ENCODE measurements around the gene OXER1.

Gene OXER1

DNA sequence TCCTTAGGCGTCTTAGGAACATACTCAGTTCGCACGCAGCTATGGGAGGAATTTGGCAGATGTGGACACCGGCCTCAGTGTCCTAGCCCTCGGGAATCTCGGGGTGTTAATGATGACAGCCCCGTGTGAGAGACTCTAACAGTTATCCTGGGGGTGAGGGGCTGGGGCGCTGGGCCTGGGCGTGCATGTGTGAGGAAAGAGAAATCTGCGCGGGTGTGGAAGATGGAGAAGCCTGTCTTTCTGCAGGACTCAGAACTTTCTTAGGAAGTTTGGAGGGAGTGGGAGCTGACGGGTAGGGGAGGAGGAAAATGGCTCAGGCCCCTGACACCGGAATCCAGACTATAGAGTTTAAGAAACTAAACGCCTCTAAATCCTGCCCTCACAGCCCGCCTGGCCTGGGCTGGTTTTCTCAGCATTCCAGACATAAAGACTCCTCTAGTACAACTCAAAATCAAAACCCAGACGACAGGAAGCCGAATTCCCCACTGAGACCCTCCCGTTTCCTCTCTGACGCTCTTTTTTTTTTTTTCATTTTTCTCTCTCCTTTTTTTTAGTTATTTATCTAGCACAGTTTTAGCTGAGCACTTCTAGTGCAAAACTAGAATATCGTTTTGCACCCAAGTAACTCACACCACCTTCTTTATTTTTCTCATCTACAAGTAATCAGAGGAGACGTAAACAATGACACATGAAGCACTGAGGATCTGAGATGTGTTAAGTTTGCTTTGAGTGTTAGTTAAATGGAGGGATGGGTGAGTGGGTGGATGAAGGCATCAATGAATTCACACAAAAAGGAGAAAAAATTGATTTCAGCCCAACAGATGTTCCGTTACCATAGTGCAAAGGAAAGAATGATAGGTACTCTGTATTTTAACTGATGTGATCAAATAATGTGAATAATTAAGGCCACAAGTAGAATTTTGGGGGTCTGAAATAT is 29.7 kb upstream of the OXER1 start:
- no peak for DNase-seq (ENCODE audit: low spot score)

DNA sequence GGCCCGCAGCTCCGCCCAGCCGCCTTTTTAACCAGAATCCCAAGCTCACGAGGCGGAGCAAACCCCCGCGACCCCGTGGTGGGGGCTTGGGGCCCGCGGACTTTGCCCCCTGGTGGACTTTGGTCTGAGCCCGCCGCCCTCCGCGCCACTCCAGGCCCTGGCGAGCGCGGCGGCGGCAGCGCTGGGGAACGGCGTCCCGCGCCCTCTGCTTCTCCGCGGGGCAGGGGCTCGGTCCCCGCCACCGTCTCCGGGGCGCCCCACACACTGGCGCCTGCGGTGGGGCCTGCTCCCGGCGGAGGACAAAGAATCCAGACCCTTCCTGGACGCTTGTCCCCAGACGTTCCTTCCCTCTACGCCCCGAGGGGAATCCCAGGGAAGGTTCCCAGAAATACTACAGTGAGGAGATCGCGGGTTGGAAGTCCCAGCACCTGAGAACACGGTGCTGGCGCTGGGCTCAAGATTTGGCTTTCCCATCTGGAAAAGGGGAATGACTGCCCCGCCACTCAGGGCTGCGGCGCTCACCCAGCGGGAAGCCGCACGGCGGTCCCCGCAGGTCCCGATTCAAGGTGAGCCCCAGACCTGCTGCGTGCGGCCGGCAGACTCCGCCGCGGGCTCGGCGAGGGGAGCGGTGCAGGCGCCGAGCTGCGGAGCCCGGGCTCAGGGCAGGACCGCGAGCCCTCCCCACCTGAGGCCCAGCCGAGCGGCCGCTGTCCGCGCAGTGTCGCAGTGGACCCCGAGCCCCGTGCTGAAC is 28.8 kb upstream of the OXER1 start, which contains the start of gene HAAO:
Gene HAAO, minus strand, starts transcription at position 1 of the 751 bp plus-strand sequence. CDS start 47 bp downstream, outside the sequence.
- DNase-seq (ENCODE audit: low spot score), result no peak

DNA sequence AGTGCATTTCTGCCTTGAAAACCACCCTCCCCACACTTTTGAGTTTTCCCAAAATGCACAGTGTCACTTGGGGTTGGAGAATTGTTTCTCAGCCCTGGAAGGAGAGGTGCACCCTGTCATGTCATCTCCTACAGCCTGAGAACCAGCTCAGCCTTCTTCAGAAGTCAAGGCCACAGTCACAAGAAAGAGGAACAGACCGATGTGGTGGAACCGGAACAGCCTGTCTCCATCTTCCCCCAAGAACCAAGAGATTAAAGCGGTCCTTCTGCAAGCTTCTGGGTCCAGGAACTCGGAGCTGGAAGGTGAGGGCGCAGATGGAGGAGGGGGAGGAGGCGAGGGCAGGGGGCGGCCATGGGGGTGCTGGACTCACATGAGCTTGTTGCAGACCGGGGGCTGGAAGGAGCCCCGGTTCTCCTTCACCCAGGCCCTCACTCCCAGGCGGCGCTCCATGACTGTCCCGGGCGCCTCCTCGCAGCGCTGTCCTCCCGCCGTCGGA is 28.2 kb upstream of the OXER1 start:
- DNase-seq (ENCODE audit: low spot score), result no peak

DNA sequence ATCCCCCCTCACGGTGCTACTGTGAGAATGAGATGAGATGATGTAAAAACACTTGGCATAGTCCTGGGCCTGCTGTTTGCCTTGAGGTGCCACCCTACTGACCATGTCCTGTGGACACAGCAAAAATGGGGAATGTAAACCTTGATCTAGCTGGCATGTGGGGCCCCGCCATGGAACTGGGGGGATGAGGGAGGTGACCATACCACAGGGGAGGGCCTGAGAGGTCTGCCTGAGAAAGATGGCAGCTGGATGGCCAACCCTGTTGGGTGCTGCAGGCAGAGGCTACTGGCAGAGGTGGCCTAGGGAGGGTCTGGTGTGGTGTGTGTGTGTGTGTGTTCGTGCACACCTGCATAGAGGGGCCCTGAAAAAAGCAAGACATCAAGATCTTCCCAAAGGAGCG is 27.7 kb upstream of the OXER1 start:
- no peak for DNase-seq (ENCODE audit: low spot score)

DNA sequence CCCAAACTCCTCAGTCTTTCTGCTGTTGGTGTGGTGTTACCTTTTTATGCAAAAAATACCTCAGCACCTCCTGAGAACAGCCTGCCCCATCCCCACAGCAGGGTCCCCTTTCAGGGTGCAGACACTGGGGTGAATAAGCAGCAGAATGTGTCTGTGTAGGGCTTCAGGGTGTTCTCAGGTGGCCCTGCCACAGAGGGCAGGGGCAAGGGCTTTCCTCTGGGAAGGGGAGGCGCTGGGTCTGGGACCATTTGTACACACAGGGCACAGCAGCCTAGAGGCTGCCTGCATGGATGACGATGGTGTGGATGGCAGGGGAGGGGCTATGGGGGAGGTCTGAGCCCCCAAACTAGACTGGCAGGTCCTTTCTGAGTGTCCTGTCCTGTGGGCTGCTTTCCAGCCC is 25.8 kb upstream of the OXER1 start:
- DNase-seq (ENCODE audit: low spot score), result no peak

DNA sequence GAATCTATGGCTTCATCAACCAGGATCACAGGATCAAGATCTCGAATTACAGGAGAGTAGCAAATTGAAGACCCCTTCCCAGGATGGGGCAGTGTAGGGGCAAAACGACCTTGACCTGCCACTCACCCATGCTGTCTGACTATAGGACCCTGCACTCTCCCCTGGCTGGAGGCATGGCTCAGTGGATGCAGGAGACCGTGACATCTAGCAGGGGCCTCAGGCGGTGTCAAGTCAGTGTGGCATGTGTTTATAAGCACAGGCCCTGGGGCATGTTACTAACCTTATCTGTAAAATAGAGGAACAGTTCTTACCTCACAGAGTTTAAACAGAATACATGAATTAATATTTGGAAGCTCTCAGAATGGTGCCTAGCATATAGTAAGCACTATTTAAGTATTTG is 24.9 kb upstream of the OXER1 start:
- no peak for DNase-seq (ENCODE audit: low spot score)

DNA sequence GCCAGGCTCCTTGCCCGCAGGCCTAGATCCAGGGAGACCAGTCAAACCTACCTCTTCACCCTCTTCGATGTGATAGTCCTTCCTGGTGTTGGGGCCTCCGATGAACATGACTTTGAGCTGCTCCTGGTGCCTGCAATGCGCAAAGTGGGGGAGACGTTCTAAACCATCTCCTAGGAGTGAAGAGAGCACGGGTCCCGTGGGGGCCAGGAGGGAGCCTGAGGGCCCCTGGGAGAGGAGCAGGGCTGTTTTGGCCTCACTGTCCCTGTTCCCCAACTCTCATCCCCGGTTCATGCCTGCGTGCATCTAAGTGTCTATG is 24.5 kb upstream of the OXER1 start:
- DNase-seq (ENCODE audit: low spot score), result no peak

DNA sequence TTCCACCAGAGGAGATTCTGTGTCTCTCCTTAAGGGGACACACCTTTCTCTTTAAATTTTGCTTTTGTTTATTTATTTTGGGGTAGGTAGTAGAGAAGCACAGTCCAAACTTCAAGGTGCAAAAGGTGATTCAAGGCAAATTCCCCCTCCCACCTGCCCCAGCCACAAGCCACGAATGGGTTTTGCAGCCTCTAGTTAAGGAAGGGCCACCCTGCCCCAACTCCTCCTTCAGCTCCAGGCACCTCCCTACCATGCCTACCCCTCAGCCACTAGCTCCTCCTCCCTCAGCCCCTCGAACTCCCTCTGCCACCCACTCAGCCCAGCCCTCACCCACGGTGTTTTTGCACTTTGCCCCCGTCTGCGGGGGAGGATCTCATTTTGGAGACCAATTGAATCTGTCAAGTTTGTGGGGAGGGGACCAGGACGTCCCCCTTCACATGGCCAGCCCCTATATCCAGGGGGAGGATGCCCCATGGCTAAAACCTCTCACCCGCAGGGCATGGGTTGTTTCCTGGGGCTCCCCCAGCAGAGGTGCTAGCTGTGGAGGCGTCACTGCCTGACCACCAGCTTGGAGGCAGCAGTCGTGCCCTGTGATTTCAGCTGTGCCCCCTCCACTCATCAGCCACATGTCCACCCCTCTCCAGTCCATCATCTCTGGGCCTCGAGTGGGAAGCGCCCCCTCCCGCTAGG is 24.0 kb upstream of the OXER1 start:
- DNase-seq (ENCODE audit: low spot score), result no peak

DNA sequence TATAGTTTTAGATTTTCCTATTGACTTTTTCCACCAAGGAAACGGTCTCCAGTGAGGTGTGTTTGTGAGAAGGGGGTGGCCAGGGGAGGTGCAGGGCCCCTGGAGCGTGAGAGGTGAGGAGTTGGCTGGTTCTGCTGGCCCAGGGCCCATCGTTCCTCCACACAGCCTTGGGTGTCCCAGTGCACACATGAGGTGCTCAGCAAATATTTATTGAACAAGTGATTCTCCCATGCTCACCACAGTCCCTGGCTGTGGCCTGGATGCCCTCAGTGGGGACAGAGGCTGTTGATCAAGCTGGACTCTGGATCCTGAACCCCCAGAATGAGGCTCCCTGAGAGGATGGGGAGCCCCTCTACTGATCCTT is 23.5 kb upstream of the OXER1 start:
- DNase-seq (ENCODE audit: low spot score), result no peak

DNA sequence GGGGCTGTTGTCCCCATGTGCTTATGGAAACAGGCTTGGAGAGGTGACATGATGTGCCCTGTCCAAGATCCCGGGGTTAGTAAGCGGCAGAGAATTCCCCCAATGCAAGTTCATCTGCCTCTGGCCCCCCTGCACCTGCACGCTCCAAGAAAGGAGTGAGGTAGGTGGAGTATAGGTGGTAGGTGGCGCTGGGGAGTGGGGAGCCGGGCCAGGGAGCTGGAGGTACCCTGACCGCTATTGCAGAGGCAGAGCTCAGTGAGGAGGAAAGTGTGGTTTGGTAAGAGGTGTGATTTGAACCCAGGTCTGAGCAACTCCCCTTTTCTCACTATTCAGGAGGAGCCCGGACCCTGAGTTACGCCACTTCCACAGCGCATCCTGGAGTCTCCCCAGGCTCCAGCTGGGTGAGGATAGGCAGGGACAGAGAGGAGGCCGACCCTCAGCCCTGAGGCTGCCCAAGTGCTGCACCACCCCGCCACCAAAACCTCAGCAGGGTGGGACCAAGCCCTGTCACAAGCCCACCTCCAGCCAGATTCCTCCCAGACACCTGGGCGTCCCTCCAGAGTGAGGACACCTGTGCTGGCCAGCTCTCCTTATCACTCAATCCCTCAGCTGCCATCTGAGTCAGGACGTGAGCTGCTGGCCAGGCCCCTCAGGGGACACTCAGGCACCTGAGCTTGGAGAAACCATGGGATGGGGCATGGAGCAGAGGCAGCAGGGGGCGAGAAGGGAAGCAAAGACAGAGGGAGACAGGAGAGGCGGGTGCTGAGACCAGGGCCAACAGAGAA is 22.8 kb upstream of the OXER1 start:
- DNase-seq (ENCODE audit: low spot score), result no peak

DNA sequence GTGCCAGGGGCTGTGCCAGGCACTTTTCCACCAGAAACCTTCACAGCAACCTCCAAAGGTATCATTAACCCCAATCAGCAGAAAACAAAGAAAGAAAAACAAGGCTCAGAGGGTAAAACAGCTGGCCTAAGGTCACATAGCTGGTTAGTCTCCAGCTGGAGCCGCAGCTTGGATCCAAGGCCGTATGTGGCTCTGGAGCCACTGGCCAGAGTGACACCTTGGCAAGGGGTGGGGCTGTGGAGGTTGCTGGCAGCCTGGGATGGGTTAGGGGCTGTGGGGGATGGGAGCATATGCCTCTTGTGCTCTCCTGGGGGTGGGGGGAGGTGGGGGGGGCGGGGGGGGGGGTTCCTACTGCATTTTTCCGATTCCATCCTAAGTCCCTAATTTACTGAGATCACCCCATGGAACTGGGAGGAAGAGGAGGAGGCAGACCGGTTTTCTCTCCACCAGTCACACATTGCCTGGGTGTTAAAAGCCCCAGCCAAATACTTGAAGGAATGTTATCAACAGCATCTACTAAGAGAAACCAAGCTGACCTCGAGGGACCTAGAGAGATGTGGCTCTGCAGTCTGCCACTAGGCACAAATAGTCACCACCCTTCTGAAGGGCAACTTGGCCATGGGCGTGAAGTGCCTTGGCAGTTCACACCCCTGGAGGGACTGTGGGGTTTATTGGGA is 20.4 kb upstream of the OXER1 start:
- DNase-seq (ENCODE audit: low spot score), result no peak

DNA sequence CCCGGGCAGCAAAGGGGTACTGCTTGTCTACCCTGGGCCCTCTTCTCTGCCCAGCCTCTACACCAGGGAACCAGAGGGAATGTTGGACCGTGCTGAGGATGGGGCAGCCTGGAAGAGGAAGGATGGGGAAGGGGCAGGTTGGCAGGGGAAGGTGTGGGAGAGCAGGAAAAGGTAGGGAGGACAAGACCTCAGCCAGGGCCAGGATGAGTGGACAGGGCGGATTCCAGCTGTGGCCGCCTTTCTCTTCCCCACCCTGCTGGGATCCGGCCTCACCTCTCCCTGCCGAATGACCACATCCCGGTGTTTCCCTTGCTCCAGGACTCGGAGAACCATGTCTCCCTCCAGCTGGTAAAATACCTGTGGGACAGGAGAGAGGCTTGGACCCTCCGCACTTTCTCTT is 19.6 kb upstream of the OXER1 start:
- DNase-seq (ENCODE audit: low spot score), result no peak

DNA sequence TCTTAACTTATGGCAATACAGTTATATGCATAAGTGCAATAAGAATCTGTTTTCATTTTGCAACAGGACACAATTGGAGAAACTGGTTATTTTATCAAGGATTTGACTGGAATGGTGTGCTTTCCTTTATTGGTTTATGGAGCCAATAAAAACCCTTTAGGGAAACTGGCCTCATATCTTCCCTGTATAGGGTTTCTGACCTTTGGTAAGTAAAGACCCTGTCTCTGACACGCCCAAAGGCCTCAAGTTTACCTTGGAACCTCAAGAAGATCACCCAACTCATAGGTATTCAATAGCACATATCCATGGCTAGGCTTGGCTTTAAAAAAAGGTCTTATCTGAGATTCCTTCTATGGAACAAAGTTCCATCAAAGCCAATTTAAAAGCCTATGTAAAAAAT is 17.2 kb upstream of the OXER1 start:
- no peak for DNase-seq (ENCODE audit: low spot score)

DNA sequence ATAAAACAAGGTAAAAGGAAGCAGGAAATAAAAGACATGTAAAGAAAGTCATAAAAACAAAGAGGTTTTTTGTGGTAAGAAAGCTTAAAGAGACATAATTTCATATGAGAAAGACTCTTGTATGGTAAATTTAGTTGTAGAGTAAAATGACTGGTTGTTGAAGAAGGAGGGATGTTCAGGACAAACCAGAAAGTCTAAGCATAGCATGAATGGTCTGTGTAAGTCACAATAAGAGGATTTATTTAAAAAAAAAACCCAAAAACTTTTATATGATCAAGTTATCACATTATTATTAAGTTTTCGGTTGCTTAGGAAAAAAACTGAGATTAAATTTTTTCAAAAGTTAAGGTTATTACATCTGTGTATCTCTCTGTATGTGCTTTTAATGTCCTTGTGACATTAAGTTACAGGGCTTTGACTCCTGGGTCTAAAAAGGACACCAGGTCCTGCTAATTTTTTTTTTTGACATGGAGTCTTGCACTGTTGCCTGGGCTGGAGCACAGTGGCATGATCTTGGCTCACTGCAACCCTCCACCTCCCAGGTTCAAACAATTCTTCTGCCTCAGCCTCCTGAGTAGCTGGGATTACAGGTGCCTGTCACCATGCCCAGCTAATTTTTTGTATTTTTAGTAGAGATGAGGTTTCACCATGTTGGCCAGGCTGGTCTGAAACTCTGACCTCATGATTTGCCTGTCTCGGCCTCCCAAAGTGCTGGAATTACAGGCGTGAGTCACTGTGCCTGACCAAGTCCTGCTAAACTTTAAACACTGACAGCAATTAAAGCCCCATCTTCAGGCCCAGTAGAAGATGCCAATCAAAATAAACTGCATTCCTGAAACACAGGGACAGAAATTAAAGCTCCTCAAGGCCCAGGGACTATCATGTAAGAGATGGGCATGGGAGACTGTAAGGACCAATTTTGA is 14.2 kb upstream of the OXER1 start:
- no peak for DNase-seq (ENCODE audit: low spot score)

DNA sequence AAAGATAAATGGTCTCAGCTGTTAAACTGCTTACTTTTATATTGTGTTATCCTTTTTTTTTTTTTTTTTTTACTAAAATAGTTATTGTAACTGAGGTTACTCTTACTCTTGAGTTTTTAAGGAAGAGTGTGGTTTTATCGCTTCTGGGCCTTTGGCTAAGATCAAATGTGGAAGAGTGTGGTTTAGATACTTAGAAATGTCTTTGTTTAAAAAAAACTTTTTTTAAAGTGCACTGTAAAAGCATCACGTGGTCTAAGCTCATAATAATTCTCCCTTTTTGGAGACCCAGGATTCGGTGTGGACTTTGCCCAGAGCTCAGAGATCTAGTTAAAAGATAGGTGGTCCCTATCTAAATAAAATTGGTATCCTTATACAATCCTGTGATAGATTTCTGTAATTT is 11.9 kb upstream of the OXER1 start:
- no peak for DNase-seq (ENCODE audit: low spot score)

DNA sequence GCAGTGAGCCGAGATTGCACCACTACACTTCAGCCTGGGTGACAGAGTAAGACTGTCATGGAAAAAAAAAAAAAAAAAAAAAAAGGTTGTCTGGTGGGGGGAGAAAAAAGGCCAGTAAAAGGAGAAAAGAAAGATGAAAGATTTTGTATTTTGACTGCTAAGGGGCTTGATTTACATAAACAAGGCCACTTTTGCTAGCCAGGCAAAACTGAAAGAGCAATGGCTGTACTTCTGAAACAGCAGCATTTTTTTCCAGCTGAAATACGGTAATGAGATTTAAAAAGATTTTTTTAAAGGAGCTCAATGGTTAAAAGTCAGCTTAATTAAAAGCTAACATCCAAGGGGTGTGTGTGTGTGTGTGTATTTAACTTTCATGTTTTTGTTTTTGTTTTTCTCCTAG is 11.3 kb upstream of the OXER1 start:
- DNase-seq (ENCODE audit: low spot score), result no peak

DNA sequence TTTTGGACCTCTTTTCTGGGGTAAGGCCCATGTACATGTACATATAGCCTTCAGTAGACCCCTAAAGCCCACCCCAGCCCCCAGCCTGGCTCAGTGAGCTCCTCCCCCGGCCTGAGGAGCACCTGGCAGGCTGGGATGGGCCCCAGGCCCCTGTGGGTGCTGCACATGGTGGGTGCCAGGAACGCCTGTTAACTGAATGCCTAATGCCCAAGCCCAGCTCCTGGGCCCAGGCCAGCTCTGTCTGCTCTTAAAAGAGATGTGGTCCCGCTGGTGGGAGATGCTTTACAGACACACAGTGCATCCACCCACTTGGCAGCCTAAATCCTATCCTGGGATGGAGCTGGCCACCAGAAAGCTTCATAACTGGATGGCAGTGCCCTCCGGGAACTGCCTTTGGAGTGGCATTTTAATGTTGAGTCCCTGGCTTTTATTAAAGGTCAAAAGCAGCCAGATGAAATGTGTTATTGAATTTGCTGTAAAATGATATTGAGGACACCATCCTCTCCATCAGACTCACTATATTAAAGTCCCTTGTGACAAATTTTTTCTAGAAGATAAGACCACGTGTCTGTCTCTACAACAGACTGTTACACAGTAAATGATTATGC is 7.7 kb upstream of the OXER1 start:
- DNase-seq (ENCODE audit: low spot score), result no peak

DNA sequence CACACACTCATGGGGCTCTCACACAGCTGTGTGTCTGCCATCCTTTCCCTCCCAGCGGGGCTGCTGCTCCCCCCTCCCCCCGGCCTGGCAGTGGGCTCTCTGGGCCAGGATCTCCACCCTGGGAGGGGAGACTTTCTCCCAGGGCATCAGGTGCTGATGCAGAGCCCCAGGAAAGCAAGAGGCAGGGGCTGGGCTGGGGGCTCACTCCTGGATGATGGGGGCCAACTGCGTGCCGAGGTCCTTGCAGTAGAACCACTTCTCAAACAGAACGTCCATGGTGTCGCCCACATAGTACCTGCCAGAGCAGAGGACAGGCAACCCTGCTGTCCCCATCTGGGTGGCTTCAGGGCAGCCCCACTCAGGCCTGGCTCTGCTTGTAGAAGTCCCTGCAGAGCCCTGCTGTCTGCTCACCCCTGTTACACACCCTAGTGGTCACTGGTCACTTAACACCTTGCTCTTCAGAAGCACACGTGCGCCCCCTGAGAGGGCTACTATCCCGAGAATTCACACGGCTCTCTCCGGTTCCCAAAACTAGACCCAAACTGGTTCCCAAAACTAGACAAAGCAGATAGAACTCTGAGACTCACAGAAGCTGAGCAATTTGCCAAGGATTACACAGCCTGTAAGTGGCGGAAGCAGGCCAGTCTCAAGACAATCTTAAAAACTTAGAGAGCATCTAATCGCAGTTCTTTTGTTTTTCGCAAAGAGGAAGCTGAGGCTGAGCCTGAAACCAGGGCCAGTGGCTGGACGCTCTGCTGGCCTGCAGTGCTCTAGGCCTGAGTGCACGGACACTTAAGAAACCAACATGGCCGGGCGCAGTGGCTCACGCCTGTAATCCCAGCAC is 6.6 kb upstream of the OXER1 start:
- DNase-seq (ENCODE audit: low spot score), result no peak
